ENCODE results near the gene ASTN2.

The ASTN2 gene

DNA sequence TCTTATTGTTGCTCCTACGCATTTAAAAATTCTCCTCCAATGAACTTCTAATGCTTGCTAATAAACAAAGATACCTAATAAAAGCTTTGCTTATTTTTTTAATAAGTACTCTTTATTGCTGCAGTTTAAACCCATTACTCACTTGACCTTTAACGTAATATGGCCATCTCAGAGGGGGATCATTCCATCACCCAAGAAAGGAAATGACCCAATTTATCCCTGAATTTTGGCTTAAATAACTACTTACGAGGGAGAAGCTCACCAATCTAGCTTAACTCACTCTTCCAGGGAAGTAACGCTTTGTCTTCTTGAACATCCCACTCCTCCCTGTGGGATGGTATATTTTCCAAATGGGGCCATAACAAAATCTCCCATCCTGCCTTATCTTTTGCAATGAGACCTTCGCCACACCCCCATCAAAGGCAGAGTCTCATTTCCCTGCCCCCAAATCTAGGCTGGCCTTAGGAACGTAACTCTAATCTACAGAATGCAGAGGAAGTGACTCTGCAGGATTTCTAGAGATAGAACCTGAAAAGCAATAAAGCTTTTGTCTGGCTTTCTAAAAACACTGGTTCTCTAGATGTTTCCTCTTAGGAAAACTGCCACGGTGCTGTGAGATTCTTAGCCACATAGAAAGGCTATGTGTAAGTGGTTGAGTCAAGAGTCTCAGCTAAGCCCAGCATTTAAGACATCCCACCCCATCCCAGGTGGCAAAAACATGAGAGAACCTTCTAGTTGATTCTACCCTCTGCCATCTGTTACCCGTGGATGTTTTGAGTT lies 310.0 kb downstream of the ASTN2 start:
- no peak for DNase-seq (ENCODE audit: low read depth)

DNA sequence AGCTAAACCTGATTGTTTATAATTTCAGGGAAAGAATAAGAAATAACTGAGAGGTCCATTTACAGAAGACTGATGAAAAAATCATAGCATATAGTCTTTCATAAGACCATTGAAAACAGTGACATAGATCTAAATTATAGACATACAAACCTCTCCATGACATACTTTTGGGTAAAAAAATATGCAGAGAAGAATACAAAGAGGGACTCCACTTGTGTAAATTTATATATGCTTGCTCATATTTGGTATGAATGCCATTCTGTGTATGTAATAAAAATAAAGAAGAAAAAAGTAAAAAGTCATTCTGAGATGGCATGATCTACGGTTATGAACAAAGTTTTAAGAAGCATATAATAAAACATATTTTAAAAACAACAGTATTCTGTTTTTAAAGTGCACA lies 310.7 kb downstream of the ASTN2 start:
- no peak for DNase-seq (ENCODE audit: low read depth)

DNA sequence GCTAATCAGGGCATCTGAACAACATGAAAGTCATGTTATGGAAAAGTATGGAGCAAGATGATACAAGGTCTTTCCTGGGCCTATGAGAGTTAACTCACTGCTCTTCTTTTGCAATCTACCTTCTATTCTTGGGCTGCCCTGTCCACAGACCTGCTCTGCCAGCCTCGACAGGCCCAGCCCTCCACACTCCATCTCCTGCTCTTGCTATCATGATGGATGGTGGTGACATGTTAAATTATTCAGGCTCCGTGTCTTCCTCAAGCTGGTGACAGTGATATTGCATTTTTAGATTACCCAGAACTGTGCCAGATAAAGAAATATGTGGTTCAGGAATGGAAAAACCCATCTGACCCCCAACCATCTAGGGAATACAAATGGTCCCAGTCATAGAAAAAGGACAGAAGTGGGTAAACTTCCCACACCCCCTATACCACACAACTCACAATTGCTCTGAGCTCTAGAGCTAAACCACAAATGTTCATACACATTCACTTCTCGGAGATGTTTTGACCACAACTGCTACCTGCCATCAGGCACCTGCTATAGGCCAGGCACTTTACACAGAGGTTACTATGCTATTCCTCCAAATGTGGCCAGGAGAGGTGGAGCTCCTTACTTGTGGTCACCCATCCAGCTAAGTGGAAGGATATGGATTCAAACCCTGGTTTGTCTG lies 311.3 kb downstream of the ASTN2 start:
- DNase-seq (ENCODE audit: low read depth): no peak

DNA sequence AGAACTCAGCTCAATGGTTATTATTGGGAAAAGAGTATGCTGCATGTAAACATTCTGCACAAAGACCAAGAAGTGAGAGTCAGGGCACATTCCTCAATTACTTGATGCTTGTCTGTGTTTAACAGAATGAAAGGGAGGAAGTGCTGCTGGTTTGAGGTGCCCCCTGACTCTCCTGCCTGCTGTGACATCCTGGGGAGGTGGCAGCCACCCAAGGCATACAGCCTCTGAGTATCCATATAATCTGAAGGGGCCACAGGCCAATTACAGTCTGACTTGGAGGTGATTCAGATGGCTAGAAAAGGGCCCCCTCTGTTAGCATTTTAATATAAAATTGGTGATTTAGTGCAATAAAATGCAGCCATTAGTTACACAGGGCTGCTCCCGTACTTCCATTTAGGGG lies 313.8 kb downstream of the ASTN2 start:
- no peak for DNase-seq (ENCODE audit: low read depth)

DNA sequence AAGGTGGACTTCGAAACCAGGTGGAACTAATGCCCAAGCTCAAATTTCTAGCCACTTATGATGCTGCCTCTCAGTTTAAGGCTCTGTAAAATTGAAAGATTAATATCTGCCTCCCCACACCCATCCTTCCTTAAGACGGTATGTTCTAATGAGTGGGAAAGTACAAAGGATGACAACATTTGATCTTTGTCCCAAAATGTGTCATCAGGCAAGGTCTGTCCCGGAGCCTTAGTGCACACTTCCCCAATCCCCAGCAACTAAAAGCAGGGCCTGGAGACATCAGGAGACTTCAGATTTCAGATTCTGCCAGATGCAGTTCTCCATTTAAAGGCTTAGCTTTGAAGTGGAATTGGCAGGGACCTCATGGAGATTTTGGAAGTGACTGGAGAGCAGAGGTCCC lies 316.5 kb downstream of the ASTN2 start:
- no peak for DNase-seq (ENCODE audit: low read depth)

DNA sequence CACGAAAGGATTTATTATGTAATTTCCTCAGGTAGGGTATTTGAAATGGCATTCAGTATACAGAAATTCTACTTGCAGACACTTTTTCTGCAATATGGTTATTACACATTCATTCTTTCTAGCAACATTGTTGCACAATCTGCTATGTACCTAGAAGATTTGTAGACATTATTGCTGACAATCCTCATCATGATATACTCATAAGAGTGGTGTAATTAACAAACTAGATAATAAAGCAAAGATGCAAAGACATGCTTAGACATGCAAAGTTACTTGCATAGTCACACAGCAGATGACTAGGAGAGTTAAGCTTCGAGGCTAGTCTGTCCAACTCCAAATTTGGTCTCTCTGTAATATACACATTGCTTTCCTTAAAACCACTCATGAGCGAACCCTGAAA lies 317.1 kb downstream of the ASTN2 start:
- DNase-seq (ENCODE audit: low read depth): no peak

DNA sequence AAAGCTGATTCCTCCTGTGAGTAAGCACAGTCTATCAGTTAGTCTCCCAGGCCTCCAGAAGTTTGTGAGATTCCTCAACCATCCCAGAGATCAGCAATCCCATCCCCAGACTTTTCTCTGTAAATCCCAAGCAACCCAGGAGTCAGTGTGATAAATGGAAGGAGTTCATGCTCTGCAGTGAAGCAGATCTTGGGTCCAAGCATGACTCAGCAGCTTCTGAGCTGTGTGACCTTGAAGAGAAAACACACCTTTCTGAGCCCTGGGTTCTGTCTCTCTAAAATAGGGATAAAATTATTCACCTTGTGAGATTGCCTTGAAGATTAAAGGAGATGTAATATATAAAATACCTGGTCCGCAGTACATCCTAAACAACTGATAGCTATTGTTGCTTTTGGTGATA lies 318.7 kb downstream of the ASTN2 start:
- no peak for DNase-seq (ENCODE audit: low read depth)

DNA sequence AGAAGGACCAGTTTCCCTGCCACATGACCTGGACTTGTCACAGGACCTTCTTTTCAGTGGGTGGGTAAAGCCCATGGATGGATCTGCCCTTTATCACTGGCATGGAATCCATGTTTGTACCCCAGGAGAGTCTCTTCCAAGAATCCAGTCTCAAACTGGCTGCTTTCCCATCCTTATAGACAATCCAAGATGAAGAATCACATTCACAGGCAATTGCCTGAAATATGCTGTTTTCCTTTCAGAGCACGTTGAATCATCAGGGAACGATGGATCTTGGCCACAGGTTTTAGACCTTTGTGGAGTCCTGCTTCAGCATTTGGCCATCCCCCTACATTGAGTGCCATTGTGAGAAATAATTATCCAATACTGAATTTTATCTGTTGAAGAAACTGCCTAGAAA lies 319.8 kb downstream of the ASTN2 start:
- DNase-seq (ENCODE audit: low read depth): no peak

DNA sequence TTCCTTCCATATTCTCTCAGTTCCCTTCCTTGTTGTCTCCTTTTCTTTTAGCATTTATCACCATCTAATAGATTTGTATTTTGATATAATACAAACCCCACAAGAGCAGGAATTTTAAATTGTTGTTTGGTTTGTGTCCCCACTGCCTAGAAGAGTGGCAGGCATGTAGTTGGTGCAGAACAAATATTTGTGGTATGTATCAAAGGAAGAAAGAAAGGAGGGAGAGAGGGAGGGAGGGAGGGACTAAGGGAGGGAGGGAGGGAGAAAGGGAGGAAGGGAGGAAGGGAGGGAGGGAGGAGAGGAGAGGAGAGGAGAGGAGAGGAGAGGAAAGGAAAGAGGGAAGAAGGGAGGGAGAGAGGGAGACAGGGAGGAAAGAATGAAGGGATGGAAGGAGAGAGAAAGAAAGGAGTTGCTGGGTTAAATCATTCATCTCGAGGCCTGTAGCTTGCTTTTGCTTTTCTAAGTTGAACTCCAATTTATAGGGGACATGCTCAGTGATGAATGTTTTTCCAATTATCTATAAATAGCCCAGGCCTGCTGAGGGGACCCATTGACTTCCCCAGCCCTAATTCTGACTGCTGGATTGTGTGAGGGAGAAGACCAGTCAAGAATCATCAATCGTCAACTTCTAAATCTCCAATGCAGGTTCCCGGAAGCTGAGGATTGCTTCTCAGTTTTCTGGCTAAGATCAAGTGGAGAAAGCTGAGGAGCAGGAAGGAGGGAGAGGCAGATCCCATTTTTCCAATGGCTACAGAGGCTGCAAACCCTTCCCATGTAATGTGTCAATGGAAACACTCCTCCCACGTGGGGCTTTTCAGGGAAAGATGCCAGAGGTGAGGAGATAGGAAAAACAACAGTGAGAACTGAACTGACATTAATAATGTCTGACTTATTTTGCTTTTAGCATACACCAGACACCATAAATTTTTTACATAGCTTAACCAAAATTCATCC lies 320.7 kb downstream of the ASTN2 start:
- no peak for DNase-seq (ENCODE audit: low read depth)

DNA sequence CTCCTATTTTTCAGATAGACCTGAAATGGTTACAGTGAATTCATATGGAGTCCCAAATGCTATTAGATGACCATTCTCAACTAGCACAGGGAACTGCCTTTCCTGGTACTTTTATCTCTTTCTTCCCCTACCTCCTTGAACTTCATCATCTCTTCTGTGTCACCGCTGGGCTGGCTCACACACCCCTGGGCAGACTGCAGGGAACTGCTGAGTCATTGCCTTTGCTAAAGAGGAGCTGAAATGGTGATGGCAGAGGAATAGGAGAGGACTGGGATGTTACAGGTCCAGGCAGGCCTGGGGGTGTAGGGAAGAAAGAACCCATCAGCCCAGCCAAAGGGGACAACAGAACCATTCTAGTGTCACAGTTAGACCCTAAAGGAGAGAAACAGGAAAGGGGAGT lies 322.3 kb downstream of the ASTN2 start:
- no peak for DNase-seq (ENCODE audit: low read depth)

DNA sequence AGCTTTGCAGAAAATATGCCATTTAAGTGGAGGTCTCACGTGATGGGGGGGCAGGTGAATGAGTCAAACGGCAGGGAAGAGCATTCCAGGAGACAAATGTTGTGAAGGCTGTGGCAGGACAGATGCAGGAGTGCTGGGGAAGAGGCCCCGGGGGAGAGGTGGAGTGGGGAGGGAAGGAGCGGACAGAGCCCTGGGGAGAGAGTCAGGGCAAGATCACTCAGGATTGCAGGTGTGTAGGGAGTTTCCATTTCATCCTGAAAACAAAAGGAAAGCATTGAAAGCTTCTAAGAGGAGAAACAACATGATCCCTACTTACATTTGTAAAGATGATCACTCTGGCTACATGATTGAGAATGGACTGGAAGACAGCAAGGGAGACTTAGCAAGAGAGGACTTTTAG lies 323.3 kb downstream of the ASTN2 start:
- DNase-seq (ENCODE audit: low read depth): no peak

DNA sequence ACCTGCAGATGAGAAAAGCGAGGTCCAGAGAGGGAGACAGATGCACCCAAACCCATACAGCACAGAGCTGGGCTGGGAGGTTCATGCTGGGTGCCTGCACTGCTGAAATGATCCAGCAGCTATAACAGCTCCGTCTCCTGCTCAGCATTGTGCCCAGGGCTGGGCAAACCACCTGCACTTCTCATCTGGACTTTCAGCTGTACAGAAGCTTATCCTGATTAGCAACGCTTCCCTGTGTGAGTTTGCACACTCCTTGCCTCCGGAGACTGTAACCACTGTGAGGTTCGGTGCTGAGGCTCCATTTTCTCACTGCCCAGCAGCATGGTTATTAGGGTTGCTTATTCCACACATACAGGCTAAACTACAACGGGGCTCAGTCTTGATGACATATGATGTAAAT lies 326.1 kb downstream of the ASTN2 start:
- no peak for DNase-seq (ENCODE audit: low read depth)

DNA sequence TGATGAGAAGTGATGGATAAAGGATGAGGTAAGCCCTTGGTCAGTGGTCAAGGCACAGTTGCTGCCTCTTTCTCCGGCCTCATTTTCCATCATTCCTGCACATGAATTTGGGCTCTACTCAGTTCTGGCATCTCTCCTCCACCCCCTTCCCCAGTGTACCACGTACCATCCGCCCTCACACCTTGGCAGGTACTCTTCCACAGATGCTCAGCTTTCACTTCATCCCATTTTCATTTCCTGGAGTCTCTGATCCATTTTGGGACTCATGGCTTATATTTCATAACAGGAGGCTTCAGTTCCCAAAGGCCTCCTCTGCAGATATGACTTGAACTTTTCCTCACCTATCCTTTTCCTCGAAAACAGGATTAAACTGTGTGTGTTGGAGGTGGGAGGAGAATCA lies 326.7 kb downstream of the ASTN2 start:
- DNase-seq (ENCODE audit: low read depth): no peak

DNA sequence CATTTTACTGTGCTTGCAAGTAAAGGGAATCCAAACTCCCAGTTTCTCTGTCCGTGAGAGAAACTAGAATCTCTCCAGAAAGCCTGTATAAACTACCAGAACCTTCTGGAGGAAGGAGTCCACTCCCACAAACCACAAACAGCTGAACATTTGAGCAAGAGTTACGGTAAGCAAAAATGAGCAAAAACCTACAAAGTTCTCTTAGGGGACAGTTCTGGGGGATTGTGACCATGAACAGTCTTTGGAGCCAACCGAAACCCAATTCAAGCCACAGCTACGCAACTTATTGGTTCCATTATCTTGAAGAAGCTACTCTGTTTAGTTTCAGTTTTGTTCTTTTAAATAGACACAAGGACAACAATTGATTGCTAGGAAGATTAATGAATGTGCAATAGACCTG lies 330.6 kb downstream of the ASTN2 start:
- DNase-seq (ENCODE audit: low read depth): no peak

DNA sequence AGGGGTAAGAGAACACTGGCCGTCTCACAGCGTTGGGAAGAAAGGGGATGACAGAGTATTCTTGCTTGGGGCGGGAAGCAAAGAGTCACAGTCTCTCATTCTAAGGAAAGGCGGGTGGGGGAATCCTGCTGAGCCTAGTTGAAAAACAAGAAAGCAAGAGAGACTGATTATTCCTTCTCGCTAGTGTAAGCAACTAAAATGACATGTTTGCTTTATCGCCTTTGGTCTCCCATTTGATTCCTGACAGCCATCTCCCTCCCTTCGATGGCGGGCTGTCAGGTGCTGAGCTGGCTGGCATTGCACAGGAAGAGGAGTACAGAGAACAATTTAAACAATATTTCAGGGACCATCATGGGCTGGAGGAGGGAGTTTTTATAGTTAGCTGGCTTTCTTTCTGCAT lies 331.3 kb downstream of the ASTN2 start:
- no peak for DNase-seq (ENCODE audit: low read depth)

DNA sequence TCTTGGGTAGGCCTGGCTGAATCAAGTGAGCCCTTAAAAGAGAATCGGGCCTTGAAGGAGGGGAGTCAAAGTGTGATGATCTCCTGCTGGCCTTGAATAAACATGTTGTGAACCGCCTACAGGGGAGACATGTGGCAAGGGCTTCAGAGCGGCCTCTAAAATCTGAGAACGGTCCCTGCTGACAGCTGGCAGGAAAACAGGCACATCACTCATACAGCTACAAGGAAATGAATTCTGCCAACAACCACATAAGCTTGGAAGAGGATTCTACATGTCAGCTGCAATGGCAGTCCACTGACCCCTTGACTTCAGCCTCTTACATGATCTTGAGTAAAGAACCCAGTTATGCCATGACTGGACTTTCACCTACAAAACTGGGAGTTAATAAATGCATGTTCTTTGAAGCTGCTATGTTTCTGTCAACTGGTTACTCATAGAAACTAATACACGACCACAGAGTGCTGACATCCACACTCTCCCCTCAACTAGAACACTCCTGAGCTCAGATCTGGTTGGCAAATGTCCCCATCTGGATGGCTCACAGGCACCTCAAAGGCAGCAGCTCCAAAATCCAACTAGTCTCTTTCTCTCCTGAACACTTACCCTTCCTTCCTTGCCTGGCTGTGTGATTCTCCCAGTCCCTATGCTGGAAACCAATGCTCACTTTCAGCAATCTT lies 333.1 kb downstream of the ASTN2 start:
- DNase-seq (ENCODE audit: low read depth): no peak

DNA sequence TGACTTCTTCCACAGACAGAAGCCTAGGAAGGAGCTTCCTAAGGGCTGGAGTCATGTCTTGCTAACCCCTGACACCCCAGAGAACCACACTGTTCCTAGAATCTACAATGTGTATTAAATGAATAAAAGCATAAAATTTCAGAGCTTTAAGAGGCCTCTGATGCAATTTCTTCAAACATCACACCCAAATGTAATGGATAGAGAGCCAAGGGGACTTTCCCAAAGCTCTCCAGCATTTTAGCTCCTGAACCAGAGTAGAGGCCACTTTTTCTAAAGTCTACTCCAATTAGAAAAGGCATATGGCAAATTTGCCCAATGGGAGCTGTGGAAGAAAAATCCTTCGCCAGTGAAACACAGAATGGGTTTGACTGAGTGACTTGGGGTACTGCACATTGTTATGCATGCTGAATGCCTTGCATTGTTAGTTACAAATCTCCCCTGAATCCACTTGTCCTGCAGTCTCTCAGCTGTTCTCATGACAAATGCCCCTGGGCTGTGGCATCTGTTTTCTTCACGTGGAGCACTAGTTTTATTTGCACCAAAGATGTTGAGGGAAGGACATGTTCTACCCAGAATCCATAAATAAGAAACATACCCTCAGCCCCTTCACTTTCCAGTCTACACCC lies 334.0 kb downstream of the ASTN2 start:
- no peak for DNase-seq (ENCODE audit: low read depth)

DNA sequence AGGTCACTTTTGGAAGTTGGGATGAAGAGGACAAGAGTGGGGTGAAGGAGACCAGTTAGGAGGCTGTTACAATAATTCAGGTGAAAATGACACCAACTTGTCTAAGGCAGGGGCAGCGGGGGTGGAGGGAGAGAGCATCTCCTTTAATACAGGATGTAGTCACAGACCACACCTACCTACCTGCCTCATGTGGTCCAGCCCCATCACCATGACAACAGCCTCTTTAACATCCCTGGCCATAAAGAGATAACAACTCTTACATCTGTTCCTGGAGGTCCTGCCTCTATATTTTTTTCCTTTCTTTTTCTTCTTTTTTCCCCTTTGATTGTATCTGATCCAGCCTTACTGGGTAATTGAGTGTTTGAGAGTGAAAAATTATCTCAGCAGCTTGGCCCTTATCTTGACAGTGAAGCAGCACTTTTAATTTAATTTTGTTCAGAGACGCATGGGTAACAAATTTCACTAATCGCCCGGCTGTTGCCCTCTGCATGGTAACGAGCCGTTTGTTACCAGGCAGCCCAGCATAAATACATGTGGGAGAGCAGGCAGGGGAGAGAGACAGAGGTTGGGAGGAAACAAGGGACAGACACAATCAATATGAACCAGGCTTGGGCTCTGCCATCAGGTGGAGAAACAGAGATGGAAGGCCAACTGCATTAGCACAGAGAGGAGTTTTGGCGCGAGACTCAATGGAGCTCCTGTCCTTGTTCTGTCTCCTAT lies 338.1 kb downstream of the ASTN2 start:
- no peak for DNase-seq (ENCODE audit: low read depth)

DNA sequence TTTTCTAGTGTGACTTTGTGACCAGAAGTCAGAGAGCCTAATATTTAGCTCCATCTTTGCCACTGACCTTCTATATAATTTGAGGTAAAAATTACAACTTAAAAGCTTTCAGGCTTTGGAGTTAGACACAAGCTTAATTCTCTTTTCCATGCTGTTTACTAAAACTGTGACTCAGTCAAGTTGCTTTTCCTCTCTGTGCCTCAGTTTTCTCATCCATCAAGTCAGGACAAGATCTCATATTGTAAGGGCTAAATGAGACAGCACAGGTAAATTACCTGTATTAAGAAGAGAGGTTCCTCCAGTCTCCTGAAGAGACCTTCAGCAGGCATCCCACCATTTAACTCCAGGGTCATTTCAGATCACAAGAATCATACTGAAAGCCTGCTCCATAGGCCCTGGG lies 339.2 kb downstream of the ASTN2 start:
- no peak for DNase-seq (ENCODE audit: low read depth)

DNA sequence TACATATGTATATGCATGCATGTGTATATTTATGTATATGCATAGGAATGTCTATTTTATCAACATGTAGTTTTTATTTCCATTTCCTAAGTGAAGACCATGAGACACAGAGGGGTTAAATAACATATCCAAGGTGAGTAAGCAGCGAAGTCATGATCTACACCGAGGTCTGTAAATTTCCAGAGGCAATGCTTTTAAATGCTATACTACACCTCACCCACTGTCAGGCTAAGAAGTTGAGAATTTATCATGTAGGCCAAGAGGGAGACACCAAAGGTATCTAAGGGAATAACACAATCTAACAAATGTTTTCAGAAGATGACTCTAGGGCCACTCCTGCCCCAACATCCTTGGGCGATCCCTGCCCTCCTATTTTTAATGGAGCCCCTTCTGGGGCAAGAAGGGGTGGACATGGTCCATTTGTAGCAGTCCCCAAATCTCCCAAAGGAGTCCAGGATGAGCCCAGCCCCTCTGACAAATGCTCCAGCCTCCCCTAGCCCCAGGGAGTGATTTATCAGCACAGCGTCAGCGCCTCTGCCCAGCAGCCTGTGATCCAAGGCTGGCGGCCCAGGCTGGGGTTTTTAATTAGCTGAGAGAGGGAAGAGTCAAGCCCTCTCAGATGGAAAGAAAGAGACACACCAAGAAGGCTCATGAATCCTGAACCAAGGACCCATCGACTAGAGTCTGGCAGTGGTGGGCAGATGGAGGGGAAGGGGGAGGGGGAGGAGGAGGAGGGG lies 339.9 kb downstream of the ASTN2 start:
- DNase-seq (ENCODE audit: low read depth): no peak

DNA sequence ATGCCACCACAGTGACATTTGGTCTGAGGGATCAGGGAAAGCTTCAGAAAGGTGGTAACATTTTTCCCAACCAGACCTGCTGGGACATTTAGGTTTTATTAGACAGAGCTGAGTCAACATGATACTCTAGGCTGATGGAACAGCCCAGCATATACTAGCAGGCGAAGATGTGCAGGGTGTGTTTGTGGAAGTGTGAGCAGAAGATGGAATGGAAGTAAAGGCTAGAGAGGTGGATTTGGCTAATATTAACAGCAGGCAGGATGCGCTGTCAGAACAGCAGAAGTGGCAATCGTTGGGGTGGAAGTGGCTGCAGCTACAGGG lies 340.6 kb downstream of the ASTN2 start:
- no peak for DNase-seq (ENCODE audit: low read depth)
